ENCODE results near the gene LYPD6B. TPM values are rescaled to one million over a fixed set of nuclear protein-coding genes. Genes with fewer than 3 reads are reported as not detected.

Gene LYPD6B, protein sequence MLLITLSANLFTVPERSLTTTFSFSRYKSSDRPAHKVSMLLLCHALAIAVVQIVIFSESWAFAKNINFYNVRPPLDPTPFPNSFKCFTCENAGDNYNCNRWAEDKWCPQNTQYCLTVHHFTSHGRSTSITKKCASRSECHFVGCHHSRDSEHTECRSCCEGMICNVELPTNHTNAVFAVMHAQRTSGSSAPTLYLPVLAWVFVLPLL
- not detected in 2 replicates for total RNA-seq

GRCh38 chr2:149038442-149039212 lies at the start of gene LYPD6B:
Gene LYPD6B (plus strand): TSS chr2:149038699. CDS start chr2:149130949, 92,250 bp downstream.
- DNase-seq (ENCODE audit: low read depth in 2 of 2) = no peak

DNA sequence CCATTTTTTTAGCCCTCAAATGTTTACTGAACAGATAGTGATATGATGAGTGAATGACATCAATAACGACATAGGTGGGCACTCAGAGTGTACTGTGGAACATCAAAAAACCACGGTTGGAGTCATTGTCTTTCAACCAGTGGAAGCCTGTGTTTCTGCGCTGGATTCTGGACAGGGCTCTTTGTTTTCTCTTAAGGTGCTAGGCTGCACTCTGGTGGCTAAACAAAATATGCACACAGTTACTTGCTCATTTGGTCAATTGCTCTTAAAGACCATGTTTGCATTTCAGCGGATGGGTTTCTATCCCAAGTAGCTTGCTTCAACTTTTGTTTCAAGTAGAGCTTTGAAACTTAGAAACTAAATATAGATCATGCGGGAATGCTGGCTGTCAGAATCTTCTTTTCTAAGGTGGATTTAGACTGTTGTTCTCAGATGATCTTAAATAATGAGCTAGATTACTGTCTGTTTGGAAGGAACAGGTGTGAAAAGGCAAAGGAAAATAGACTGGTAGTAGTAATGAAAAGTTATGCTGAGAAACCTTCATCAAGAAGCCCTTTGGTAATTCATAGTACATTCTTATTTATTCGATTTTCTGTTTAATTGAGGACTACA lies 48.5 kb upstream of the LYPD6B start:
- DNase-seq (ENCODE audit: low read depth in 2 of 2) = peak; percentile 84 to 88

- no peak for DNase-seq (ENCODE audit: low read depth in 2 of 2)
Observed at GRCh38 chr2:148990968-148991367, 47.5 kb upstream of the LYPD6B start.

DNA sequence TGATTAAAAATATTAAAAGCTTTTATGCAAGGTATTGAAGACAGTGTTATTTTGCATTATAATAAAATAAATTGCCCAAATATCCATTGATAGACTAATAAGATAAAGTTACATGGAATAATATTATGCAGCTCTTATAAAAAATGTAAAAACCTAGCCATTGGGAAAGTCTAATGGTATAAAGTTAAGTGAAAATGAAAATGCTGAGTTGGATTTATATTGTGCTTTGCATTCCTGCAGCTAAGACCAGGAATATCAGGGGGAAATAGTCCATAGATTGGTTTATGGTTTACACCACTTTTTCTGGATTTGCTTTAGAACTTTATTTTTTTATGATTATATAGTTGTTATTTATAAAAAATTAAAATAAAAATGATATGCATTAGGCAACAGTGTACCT lies 46.1 kb upstream of the LYPD6B start:
- DNase-seq (ENCODE audit: low read depth in 2 of 2) = no peak

DNA sequence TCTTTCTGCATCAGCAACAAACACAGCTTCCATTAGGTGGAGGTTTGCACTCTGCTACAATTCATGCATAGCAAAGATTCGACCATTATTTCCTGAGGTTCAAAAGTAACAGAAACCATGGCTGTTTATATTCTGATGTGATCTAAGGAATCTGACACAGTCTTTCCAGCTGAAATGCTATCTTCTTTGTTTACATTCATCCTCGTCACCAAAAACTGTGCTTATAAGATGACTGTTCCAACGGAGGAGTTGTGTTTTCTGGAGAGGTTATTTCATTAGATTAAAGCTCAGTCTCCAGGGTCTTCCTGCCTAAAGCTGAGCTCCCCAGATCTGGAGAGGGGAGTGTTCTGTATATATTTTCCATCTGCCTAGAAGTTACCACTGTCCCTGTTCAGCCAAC lies 45.1 kb upstream of the LYPD6B start:
- no peak for DNase-seq (ENCODE audit: low read depth in 2 of 2)

GRCh38 chr2:148994341-148994740 lies 44.2 kb upstream of the LYPD6B start:
- DNase-seq (ENCODE audit: low read depth in 2 of 2) = no peak

DNA sequence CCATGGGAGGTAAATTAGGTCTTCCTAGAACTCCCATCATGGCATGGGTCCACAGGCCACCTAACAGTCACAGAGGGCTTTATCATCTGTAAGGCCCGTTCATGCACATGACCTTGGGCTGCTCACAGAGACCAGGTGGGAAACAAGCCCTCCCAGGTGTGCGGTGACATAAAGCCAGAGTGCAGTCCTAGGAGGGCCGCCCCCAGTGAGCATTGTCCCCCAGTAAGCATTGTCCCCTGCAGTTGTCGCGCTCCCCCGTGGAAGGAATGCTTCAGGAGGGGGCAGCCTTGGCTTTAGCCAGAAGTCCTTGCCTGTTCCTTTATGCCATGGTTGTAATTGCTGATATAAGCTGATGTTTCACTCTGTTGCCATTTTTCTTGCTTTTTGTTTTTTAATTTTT lies 41.7 kb upstream of the LYPD6B start:
- DNase-seq (ENCODE audit: low read depth in 2 of 2) = no peak

DNA sequence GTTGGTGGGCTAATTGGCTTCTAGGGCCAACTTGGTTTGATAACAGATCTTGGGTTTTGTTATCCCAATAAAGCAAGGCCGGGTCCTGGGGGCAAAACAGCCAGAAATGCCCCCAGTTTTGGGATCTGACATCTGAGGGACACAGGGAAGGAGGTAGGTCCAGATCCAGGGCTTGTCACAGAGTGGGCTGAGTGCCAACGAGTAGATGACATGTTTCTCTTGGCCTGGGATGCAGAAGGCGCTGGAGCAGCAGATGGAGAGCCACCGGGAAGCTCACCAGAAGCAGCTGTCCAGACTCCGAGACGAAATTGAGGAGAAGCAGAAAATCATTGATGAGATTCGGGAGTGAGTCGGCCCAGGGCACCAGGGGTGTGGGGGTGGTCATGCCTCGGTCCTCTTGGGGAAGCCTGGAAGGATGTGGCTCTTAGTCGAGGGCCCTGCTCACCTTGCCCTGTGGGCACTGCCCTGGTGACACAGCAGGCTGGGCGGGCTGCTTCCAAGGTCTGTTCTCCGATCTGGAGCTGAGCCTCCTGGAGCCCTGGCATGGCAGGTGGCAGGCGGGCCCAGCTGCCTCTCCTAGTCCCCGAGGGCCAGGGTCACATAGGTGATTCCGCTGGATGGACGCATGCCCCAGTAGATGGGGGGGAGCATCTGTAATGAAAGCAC lies 40.2 kb upstream of the LYPD6B start:
- DNase-seq (ENCODE audit: low read depth in 2 of 2) = no peak

DNA sequence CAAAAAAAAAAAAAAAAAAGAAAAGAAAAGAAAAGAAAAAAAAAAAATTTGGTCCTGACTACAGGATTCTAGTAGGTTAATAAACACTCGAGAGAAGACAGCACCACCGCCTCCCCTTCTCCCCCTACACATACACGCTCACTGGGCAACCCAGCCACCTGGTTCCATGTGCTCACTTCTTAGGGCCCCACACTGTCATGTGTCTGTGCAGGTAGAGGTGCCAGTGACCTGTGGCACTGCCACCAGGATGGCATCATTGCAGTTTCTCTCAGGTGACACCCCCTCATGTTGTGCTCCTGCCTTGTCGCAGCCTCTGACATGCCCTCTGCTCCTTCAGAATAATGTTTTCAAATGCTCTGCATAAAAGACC lies 39.7 kb upstream of the LYPD6B start:
- DNase-seq (ENCODE audit: low read depth in 2 of 2) = no peak

DNA sequence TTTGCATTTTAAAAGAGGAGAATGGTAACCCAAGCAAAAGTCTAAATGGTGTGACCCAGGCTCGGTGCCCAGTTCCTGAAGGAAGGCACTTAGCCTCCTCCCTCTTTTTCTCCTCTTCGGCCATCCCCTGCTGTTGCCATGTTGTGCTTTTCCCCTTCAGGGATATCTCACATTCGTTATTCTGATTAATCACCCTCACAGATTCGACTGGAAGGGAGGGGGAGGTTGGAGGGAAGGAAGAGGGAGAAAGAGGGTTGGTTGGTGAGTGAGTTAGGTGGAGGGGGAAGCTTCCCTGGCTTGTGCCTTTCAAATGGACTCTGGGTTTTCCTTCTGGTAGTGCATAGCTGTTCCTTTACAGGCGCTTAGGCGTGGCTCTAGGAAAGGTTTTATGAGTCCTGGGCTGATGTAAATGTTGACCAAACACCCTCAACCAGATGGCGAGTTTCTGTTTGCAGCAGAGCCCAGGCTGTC lies 39.0 kb upstream of the LYPD6B start:
- DNase-seq (ENCODE audit: low read depth in 2 of 2) = no peak

GRCh38 chr2:149000158-149000938 lies 38.2 kb upstream of the LYPD6B start:
- no peak for DNase-seq (ENCODE audit: low read depth in 2 of 2)

DNA sequence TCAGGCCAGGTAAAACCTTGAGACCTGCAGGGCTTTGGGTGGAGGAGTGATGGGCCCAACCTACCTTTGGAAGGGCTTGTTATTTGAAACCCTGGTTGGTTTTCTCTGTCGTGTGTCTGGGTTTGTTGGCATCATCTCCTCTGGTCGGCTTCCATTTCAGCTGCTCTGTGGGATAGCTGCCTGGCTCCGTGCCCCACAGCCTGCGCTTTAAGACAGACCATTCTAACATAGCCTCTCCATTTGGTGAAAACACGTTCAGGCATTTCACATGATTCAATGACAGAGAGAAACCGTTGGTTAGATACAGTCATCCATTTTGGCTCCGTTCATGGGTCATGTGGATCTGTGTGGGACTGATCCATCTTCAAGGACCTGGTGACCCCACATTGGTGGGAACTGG lies 37.0 kb upstream of the LYPD6B start:
- DNase-seq (ENCODE audit: low read depth in 2 of 2) = no peak

DNA sequence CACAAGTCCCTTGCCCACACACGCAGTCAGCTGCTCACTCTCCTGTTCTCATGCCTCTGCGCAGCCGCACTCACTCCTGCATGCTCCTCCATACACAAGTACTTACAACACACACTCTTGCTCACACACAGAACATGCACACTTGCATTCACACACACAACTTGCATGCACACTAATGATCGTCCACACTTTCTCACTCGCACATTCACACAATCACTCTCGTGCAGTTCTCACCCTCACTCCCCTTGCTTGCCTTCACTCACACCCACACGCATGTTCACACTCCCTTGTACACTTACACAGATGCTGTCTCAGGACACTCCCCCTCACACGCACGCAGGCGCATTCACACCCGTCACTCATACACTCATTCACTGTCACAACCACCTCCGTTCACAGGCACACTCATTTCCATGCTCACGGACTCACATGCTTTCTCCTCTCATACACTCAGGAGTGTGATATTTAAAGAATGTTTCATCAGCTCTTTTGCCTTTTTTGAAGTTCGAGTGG lies 36.1 kb upstream of the LYPD6B start:
- DNase-seq (ENCODE audit: low read depth in 2 of 2) = no peak

- DNase-seq (ENCODE audit: low read depth in 2 of 2) = no peak
Observed at GRCh38 chr2:149002891-149003740, 35.4 kb upstream of the LYPD6B start.

GRCh38 chr2:149004836-149005235 lies 33.7 kb upstream of the LYPD6B start:
- DNase-seq (ENCODE audit: low read depth in 2 of 2) = no peak

DNA sequence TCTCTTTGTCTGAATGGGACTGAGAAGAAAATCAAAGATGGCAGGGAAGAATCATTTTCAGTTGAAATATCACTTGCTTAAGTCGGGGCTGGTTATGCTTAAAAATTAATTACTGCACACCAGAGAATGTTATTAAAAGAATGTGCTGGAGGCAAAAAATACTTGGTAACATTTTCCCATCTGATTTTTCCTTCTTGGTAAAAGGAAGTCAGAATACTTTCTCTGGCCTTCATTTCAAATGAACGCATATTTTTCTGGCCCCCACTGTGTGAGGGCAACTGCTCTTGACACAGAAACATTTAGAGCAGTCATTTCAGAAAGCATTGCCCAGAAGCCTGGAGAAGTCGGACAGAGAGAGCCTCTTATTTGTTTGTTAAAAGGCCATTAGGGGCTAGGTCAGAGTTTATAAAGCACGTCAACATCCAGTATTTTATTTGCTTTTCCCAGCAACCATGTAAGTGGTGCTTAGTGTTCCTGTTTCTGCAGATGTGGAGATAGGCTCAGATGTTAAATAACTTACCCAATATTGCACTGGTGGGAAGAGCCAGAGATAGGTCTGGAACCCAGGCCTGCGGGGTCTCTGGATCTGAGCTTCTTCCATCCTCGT lies 32.9 kb upstream of the LYPD6B start:
- DNase-seq (ENCODE audit: low read depth in 2 of 2) = no peak

- DNase-seq (ENCODE audit: low read depth in 2 of 2) = no peak
Observed at GRCh38 chr2:149006883-149007543, 31.5 kb upstream of the LYPD6B start.

DNA sequence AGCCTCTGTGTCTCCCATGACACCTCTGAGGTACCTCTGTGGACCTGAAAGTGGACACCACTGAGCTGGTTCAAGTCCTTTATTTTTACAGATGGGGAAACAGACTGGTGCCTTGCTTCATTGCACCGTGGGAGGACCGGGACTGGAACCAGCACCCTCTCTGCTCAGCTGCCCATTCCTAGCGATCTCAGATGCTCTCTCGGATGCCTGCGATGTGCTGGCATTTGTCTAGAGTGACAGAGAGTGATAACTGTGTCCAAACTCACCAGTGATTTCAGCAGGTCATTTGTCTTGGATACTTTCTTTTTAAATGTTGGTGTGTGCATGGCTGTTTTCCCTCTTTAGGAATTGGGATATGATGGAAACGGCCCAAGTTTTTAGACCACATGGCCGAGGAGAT lies 30.1 kb upstream of the LYPD6B start:
- no peak for DNase-seq (ENCODE audit: low read depth in 2 of 2)
